HG02678 (cell line): ENCODE results near the gene AP1G2.

Source experiments
- ATAC-seq: cut with Tn5 transposase; IDR thresholded peaks from one replicate; pipeline ENCODE4 v1.9.1; 2021; ENCODE audit warnings: mild to moderate bottlenecking, moderate library complexity; ENCODE audit not compliant: unreplicated experiment

The AP1G2 gene

DNA sequence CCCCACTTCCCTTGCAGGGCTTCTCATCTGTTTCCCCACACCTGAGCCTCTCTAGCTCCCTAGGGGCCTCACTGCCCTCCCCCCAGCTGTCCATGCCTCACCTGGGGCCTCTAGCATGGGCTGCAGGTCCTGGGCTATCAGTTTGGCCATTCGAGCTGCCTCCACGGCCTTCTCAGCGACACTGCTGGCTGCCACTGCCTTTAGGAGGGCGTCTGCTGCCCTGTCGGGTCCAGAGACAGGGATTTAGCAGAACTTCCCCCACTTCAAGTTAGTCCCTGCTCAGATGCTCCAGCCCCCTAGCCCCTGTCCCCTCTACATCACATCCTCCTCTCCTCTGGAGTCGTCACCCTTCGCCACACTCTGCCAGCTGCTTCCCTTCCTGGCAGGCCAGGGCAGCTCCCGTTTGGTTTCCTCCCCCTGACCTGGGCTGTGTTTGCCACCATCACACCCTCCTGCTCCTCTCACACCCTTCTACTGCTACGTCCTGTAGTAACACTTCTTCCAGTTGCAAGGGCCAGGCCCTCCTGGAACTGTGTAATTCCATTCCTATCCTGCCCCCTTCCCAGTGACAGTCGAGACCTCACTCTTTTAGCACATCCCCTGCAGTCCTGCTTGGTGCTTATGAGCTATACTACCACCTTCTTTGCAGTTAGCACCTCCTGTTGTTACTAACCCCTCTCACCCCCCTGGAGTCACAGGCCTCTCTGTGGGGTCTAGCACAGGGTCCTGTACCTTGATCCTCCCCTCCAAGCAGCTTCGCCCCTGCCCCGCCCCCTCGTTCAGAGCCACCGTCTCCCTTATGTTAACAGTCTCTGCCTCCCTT lies 4.3 kb upstream of the AP1G2 start:
- no peak for ATAC-seq

DNA sequence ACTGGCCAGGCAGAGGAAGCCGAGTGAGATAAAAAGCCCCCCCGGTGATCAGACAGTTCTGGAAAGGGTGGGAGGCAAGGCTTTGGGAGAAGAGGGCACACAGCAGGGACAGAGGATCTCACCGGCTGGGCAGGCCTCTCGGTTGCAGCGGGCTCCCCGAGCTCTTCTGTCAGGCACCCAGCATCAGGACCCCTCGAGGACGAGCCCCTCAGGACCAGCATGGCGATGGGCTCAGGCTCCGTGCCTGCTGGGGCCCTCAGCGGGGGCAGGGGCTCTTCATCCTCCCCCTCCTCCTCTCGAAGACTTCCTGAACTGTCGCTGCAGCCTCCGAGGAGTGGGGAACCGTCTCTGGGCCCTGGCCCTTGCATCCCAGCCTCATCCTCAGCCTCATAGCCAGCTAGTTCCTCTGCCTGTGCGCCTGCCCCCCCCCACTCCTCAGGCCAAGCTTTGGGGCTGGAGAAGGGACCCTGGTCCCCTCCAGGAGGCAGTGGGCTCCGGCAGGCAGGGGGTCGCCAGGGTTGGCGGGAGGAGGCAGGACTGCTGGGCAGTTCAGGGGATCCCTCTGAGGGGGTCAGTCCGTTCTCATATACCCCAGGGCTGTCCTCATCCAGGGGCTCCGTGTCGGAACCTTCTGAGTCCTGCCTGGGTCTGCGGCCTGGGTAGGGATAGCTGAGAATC lies 3.4 kb upstream of the AP1G2 start:
- no peak for ATAC-seq

DNA sequence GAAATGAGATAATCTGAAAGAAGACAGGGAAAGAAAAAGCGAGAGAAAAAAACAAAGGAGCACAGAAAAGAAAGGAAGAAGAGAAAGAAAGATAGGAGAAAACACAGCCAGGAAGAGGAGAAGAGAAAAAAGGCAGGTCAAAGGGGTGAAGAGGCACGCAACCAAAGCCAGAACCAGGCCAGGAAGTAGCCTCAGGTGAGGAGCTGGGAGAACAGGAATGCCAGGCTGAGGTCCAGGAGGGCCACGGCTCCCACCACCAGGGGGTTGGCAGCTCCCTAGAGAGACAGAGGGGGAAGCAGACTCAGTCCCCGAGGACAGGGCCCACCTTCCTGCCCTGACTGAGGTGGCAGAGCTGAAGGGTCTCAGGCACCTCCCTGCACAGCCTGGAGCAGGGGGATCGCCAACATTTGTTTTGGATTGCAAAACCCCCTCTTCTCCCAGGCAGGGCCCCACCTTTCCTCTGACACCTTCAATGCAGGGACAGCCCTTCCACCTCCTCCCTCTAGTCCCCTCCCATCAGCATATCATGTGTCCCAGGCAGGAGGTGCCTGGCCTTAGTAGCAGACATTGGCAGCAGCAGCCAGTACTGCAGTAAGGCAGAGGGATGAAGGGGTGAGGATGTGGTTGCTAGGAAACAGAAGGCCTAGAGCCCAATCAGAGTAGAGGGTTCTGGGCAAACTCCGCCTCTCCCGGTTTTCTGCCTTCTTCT lies 2.0 kb upstream of the AP1G2 start:
- ATAC-seq = no peak

DNA sequence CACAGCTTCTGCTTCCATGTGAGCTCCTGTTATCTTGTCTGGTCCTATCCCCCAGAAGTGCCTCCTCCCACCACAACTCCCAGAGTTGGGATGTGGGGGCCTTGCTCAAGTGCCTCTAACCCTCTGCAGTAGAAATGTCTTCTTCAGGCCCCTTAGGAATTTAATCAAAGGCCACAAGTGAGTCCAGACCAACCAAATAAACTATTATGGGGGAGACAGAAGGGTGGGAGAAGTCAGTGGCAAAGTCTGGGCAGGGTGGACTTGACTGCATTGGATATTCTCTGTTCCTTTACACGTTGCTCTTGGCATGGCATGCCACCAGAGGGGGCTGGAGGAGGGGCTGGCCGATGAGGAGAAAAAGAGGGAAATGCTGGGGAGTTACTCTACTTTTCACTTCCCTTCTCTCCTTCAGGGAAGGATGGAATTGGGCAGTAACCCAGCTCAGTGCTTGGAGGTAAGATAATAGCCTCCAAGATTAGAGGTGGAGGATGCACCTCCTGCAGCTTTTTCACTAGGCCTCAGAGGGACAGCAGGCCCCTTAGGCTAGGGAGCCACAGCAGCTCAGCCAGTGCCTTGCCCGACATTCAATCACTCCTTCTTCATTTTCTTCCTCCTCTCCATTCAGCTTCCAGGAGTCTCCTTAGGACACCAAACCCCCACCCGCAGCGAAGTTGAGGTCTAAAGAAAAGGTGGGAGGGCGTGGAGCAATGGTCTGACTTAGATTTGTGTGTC lies 1.2 kb upstream of the AP1G2 start:
- ATAC-seq = no peak

DNA sequence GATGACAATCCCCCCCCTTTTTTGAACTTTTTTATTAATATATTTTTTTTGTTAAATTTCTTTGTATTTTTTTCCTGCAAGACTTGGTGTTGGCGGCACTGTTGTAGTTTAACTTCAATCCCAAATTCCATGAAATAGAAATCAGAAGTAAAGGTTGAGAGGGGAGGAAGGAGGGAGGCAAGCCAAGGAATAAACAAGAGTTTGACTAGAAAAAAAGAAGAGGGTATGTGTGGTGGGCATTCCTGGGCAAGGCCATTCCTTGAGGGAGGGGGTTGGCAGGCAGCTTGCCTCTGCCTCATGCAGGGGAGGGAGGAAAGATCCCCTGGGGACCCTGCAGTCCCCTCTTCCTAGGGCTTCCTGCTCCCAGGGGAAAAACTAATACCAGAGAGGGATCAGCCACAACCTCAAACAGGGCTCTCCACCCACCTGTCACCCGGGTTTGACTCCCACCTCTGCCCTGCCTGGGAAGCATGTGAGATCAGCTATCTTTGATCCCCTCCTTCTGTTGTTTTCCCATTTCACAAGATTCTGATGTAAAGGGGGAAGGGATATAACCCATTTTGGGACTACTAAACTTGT lies 519 bp upstream of the AP1G2 start:
- ATAC-seq = no peak

DNA sequence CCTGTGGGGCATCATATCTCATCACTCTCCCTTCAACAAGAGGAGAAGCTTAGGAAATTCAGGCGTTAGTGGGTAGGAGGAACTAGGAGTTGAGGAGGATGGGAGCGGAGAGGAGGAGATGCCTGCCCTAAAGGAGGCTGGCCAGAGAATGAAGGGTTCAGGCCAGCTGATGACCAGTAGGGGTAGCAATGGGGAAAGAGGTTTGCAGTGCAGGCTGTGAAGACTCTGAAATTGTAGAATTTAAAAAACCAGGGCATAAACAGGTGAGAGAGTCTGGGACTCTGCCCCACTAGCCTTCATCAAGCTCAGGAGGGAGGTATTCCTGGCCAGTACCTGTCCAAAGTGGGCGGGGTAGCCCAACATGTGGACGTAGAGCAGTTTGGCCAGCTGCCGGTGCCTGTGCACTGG lies 809 bp downstream of the AP1G2 start:
- peak; percentile 6 for ATAC-seq

DNA sequence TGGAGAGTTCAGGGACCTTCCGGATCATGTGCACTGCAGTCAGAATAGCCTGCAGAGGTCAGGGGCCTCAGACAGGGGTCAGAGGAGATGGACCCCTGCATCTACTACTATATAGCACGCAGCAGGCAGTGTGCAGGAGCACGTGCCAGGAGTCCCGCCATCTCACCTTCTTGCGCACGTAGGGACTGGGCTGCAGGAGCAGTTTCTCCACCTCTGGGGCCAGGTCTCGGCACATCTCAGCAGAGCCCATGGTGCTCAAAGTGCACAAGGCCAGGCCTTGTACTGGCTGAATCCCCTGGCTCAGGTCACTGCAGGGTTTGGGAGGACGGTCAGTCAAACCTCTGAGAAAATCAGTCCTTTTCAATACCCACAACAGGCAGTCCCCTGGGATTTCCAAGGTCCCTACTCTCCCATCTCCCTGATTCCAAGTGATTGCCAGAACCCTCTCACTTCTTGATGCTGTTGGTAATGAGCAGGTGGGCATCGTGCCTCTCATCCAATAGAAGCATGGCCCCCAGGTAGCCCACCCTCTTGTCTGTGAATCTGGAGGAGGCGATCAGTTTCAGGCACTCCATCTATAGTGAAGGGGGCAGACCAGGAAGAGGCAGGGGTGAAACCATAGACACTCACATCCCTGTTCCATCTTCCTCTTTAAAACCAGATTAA lies 1.3 kb downstream of the AP1G2 start:
- no peak for ATAC-seq

DNA sequence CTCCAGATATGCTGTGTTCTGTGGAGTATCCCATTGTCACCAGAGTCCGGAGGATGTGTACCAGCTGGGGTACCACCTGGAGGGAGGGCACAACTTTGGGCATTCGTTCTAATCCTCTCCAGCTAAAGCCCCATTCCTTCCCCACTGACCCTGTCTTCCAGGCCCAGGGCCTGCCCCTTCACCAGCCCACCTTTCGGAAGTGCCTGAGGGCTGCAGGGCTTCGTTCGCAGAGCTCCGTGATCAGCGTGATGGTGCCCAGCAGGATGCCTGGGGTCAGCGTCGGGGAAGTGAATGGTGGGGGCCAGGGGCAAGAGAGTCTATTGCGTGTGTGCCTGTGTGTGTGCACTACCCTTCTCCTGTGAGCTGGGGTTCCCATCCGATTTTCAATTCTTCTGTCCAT lies 2.0 kb downstream of the AP1G2 start:
- ATAC-seq = no peak

DNA sequence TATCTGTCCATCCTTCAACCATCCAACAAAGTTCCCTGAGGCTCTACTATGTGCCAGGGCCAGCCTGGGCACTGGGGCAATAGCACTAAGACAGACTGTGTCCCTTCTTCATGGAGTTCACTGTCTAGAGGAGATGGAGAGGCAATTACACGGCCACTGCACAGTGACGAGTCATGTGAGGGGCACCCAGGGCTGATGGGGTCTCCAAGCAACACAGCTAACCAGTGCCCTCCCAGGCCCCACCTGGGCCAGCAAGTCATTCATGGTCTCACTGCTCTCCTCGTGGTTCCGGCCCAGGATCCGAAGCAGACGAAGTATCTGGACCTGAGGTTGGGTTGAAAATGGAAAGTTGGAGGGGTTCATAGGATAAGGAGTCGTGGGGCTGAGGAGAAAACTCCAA lies 2.7 kb downstream of the AP1G2 start:
- ATAC-seq = no peak

DNA sequence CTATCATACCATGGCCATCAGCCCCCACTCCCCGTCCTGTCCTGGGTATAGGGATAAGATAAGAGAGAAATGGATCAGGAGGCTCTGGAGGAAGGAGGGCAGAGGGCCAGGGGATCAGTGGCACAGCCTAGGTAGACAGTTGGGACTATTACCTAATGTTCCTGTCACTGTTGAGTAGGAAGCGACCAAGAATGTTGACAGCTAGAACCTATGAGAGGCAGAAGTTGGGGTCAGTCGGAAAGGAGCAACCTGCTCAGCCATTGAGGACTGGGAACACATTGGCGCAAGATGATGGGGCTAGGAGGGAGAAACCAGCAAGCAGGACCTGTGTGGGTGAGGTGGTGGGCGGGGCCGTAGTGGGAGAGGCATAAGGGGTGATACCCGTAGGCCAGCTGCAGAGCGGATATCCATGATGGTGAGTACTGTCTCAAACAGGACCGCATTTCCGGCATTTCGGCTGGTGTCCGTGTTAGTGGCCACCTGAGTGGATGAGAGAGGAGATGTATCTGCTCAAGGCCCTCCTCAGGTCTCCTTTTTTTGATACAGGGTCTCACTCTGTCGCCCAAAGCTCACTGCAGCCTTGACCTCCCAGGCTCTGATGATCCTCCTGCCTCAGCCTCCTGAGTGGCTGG lies 3.3 kb downstream of the AP1G2 start:
- ATAC-seq = no peak

DNA sequence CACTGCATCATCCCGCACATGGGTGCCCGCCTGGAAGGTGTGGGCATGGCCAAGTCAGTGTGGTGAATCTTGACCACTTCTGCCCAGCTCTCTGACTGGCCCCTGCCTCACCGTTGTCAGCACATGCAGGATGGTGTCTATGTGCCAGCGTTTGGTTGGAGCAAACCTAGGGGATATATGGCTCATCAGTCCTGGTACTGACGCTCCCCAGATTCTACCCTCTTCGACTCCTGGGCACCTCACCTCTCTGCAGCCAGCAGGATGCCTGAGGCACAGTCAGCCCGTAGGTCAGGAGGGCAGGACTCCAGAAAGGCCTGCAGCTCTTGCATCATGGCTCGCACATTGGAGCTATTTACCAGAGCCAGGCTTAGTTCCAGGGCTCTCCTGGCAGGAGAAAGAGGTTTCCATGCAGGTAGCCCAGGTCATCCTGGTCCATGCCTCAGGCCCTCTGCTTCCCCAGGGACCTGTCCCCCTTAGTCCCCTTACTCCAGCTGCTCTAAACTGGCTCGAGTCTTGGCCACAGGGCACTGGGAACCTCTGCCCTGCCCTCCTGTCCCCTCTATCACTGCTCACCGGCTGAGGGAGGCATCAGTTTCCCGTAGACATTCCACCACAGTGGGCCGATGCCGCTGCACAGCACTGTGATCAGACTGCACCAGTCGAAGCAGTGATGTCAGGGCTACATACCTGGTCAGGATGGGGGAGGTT lies 4.0 kb downstream of the AP1G2 start:
- no peak for ATAC-seq

DNA sequence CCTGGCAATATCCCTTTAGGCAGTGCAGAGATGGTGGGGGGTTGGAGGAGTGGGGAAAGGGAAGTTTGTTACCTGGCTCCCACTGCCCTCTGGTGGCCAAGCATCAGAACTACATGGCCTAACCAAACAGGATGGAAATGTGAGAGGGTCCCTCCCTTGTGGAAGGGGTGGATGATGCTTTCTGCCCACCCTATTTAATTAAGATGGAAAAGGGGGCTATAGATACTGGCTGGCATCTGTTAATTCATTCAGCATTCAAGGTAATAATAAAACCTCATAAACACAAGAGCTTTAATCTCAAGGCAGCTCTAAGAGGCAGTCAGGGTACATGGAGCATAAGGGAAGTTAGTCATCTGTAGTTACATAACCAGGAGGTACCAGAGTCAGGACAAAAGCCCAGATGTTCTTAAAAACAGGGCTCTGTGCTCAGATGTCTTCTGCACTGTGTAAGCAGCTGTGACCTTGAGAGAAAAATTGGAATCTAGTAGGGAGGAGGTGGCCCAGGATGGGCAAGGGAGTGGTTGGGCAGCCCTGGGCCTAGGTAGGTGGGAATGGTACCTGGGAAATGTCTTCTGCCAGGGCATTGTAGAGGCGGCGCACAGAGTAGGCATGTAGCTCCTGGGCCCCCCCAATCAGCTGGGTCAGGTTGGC lies 4.6 kb downstream of the AP1G2 start:
- no peak for ATAC-seq

DNA sequence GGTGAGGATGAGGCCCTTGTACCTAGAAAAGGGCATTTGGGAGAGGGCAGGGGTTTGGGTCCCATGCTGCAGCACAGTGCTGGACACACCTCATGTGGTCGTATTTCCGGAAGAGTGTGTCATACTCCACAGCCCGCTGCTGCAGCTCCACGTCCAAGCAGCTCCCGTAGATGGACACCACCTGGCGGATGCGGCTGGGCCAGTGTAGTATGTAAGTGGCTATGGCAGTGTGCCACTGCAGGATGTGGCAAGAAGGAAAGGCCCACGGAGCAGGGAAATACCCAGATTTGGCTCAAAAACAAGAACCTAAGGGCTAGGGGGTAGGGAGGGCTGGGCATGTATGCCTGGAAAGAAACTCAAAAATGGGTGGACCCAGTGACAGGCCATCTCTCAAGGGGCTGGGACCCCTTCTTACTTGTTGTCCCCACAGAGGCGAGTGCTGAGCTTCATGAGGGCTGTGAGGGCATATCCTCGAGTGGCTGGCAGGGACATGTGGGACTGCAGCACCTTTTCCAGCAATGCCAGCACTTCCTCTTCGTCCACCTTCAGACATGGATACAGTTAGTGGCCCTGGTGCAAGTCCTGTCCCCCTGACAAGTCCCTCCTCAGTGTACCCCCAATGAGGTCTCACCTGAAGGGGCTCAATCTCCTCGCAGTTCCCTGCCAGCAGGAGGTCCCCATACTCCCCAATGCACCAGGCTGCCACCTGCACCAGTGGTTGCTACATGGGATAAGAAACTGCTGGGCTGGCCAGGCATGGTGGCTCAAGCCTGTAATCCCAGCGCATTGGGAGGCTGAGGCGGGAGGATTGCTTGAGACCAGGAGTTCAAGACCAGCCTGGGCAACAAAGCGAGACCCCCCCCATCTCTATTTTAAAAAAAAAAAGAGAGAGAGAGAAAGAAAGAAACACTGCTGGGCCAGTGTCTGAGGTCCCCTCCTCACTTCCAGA lies 5.4 kb downstream of the AP1G2 start:
- no peak for ATAC-seq

DNA sequence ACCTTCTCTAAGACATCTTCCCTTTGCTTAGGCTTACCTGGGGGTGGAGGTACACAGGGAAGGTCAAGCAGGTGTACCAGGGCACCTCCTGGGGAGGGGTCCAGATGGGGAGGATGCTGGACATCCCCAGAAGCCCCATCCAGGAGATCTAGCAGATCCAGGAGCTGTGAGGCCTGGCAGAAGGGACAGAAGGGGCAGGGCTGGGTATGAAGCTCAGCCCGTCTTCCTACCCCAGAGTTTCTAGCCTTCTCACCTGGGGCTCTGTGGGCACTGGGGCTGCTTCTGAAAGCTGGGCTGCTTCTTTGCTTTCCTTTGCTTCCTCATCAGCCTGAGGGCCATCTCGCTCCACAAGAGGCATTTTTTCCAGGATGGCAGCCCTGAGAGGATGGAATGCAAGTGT lies 6.3 kb downstream of the AP1G2 start:
- no peak for ATAC-seq

DNA sequence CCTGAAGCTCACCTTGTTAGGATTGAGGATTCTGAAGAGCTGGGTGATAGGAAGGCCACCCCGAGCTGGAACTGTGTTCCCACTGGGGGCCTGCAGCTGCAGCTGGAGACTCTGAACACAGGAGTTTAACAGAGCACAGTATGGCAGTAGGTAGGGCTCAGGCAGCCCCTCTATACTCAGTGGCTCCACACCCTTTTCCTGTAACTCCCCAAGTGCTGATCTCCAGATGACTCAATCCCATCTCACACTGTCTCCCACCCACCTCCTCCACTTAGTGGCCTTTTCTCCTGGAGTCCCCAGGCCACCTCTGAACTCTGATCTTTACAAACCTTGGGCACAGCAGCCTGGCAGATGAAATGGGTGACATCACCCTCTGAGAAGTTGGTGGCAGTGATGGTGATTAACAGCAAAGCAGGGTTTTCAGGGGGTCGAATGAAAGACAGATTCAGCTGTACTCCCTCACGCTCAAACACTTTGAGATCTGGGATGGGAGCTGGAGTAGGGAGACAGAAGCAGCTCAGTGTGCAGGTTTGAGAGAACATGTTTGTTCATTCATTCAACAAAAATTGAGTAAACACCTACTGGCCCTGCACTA lies 7.6 kb downstream of the AP1G2 start:
- no peak for ATAC-seq

DNA sequence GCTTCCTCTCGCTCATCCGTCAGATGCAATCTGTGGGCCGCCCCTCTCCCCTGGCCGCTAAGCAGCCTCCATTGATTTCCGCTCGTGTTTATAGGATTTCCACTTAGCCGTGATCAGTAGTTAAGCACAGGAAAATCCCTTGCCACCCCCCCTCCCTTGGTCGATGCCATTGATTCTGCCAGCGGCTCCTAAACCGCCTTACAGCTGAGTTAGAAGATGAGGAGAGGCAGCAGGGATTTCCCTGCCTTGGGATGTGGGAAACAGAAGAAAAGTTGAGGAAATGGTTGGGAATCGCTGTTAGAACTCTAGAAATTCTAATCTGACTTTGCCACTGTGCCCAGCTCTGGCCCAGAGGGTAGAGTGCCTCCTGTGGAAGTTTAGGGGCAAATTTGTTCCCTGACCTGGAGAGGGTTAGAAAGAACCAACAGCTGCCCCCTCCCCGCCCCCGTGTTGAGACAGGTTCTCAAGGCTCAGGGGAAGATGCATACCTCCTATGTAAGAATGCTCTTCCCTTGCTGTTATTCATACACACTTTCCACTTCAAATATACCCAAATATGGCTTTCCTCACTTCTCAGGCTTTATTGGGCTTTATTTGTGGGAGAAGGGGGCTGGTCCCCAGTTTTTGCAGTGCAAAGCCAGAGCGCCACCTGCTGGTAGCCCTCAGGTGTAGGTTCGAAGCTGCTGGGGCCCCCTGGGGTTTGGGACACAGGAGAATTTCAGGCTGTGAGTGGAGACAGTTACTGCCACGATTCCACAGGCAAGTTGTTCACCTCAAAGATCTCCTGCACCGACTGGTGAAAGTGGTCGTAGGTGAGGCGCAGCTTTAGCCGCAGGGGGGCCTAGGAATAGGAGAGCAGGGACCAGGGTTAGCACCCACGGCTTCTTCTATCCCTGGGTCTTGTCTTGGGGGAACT lies 8.3 kb downstream of the AP1G2 start:
- ATAC-seq = no peak
